ENCODE results near the gene HJV.

- no peak for TF ChIP-seq CTCF (IDR thresholded peaks at IDR 0.05)
- no peak for TF ChIP-seq POLR2A (IDR thresholded peaks at IDR 0.05)
Measured at GRCh38 chr1:146036241-146036964, 14.9 kb upstream of the HJV start.
